HCT116 (cell line): Measurements from ENCODE around the gene GRM8. TPM values are rescaled to one million over a fixed set of nuclear protein-coding genes. Genes with fewer than 3 reads are reported as not detected.

Experiments
- ATAC-seq: fragments of 200-7000 bp; cut with Tn5 transposase; 2 replicates; pipeline ENCODE4 v1.9.1; 2020; ENCODE audit warnings: mild to moderate bottlenecking, moderate library complexity
- BruUV-seq: library from RNA; stranded (reverse); fragments of 400-500 nt; replicated peaks from 2 replicates; lab custom pipeline; 2021; lab: Mats Ljungman, UMichigan
- CTCF ChIA-PET: fragments of 300-600 bp; sonication (Branson Sonifier 250); formaldehyde crosslinking; loops from one replicate; lab custom pipeline; 2021; ENCODE audit warnings: antibody characterized with exemption; lab: Charles Lee
- POLR2A ChIA-PET: fragments of 300-600, 350-600 bp; sonication (Branson Sonifier 250); formaldehyde crosslinking; loops from one replicate; lab custom pipeline; 2021; ENCODE audit warnings: antibody characterized with exemption; lab: Charles Lee
- RAD21 ChIA-PET, 2 experiments: fragments of 300-600 bp; sonication (Branson Sonifier 250); formaldehyde crosslinking; loops; one replicate each; lab custom pipeline; 2023; ENCODE audit warnings: low total read pairs in 2 of 2; ENCODE audit not compliant: uncharacterized antibody in 2 of 2, unreplicated experiment in 2 of 2, low non-redundant PET in 1 of 2; lab: Charles Lee
- DNase-seq: peaks from one replicate; pipeline ENCODE4 v3.0.0-alpha.2; 2010; ENCODE audit warnings: low read depth, low spot score
- H2AFZ ChIP-seq: fragments of 200-600 bp; shearing (Covaris generic), sonication (generic); 2 replicates; pipeline ENCODE4 v1.6.1; 2017; ENCODE audit warnings: low read depth, mixed run types, mixed read lengths, antibody characterized with exemption, low read length; ENCODE audit not compliant: poor library complexity, severe bottlenecking
- H3K27ac ChIP-seq: 2 replicates; pipeline ENCODE4 v1.5.1; 2012; ENCODE audit warnings: low read depth, low read length
- H3K27me3 ChIP-seq: fragments of 200-600 bp; sonication (generic); 2 replicates; pipeline ENCODE4 v1.6.1; 2016; ENCODE audit warnings: mixed run types, low read length, mixed read lengths; ENCODE audit not compliant: insufficient read depth
- H3K36me3 ChIP-seq, 2 experiments: fragments of 200-500 bp in 1 of 2; fragments of 200-600 bp in 1 of 2; sonication (Bioruptor generic) in 1 of 2; sonication (generic) in 1 of 2; 2 replicates each; pipeline versions ENCODE4 v1.5.1 to v1.6.1; 2014 to 2016; ENCODE audit warnings: low read length in 2 of 2, inconsistent platforms in 1 of 2, mixed read lengths in 1 of 2, mixed run types in 1 of 2; ENCODE audit not compliant: insufficient read depth in 2 of 2, control insufficient read depth in 1 of 2
- H3K4me1 ChIP-seq, 2 experiments: fragments of 200-600 bp in 1 of 2; sonication (generic) in 1 of 2; 2 replicates each; pipeline versions ENCODE4 v1.5.1 to v1.6.1; 2012 to 2017; ENCODE audit warnings: low read length in 2 of 2, inconsistent platforms in 1 of 2, mild to moderate bottlenecking in 1 of 2, mixed read lengths in 1 of 2, mixed run types in 1 of 2, moderate library complexity in 1 of 2; ENCODE audit not compliant: insufficient read depth in 2 of 2, control insufficient read depth in 1 of 2
- H3K4me2 ChIP-seq: fragments of 200-600 bp; sonication (generic); 2 replicates; pipeline ENCODE4 v1.6.1; 2017; ENCODE audit warnings: mixed run types, low read length, mixed read lengths
- H3K4me3 ChIP-seq, 2 experiments: fragments of 200-600 bp in 1 of 2; sonication (generic) in 1 of 2; replicated peaks in 1 of 2; 2 replicates each; pipeline ENCODE4 v1.5.1; 2011 to 2016; ENCODE audit warnings: low read length in 2 of 2, control low read depth in 1 of 2, low read depth in 1 of 2, mild to moderate bottlenecking in 1 of 2, mixed read lengths in 1 of 2, mixed run types in 1 of 2
- H3K79me2 ChIP-seq: fragments of 200-600 bp; sonication (generic); 2 replicates; pipeline ENCODE4 v1.6.1; 2017; ENCODE audit warnings: mild to moderate bottlenecking, mixed run types, low read length, moderate library complexity, mixed read lengths; ENCODE audit not compliant: insufficient read depth
- H3K9ac ChIP-seq: fragments of 200-600 bp; sonication (generic); 2 replicates; pipeline ENCODE4 v1.6.1; 2016; ENCODE audit warnings: low read length, mixed read lengths
- H3K9me2 ChIP-seq: fragments of 200-600 bp; sonication (generic), shearing (Covaris generic); 2 replicates; pipeline ENCODE4 v1.6.1; 2017; ENCODE audit warnings: mixed run types, mild to moderate bottlenecking, moderate library complexity; ENCODE audit not compliant: insufficient read depth
- H3K9me3 ChIP-seq, 2 experiments: fragments of 200-500 bp in 1 of 2; fragments of 200-600 bp in 1 of 2; sonication (Bioruptor generic) in 1 of 2; sonication (generic) in 1 of 2; 2 replicates each; pipeline ENCODE4 v1.6.1; 2014 to 2017; ENCODE audit warnings: low read length in 2 of 2, mixed read lengths in 2 of 2, inconsistent platforms in 1 of 2, low read depth in 1 of 2, mild to moderate bottlenecking in 1 of 2, mixed run types in 1 of 2, moderate library complexity in 1 of 2; ENCODE audit not compliant: control insufficient read depth in 1 of 2, insufficient read depth in 1 of 2
- H4K20me1 ChIP-seq: fragments of 200-600 bp; sonication (generic), shearing (Covaris generic); 2 replicates; pipeline ENCODE4 v1.6.1; 2017; ENCODE audit warnings: mixed run types, mild to moderate bottlenecking, moderate library complexity; ENCODE audit not compliant: insufficient read depth
- CTCF ChIP-seq, 3 experiments: fragments of 200-600 bp in 1 of 3; sonication (generic) in 1 of 3; IDR thresholded peaks in 2 of 3; conservative IDR thresholded peaks in 1 of 3; 2 replicates each; pipeline ENCODE4 v1.5.1; 2012 to 2017; ENCODE audit warnings: low read depth in 2 of 3, low read length in 2 of 3, antibody characterized with exemption in 1 of 3, borderline replicate concordance in 1 of 3, control low read depth in 1 of 3, mild to moderate bottlenecking in 1 of 3, mixed read lengths in 1 of 3, mixed run types in 1 of 3, moderate library complexity in 1 of 3; ENCODE audit not compliant: insufficient read depth in 1 of 3
- EGR1 ChIP-seq: IDR thresholded peaks from 2 replicates; pipeline ENCODE4 v1.6.1; 2012; ENCODE audit warnings: low read depth
- ELF1 ChIP-seq: IDR thresholded peaks from 2 replicates; pipeline ENCODE4 v1.6.1; 2012; ENCODE audit warnings: low read depth, borderline replicate concordance
- FOSL1 ChIP-seq: IDR thresholded peaks from 2 replicates; pipeline ENCODE4 v1.6.1; 2012; ENCODE audit warnings: low read depth
- JUND ChIP-seq: IDR thresholded peaks from 2 replicates; pipeline ENCODE4 v1.6.1; 2012
- MAX ChIP-seq: IDR thresholded peaks from 2 replicates; pipeline ENCODE4 v1.6.1; 2012
- POLR2A ChIP-seq: IDR thresholded peaks from 2 replicates; pipeline ENCODE4 v1.7.0; 2011; ENCODE audit warnings: borderline replicate concordance; ENCODE audit not compliant: insufficient read depth, insufficient read length; ENCODE audit errors: extremely low read depth
- POLR2AphosphoS5 ChIP-seq: IDR thresholded peaks from 2 replicates; pipeline ENCODE4 v1.6.1; 2011; ENCODE audit warnings: mild to moderate bottlenecking, low read depth, low read length, moderate library complexity
- SIN3A ChIP-seq: IDR thresholded peaks from 2 replicates; pipeline ENCODE4 v1.6.1; 2012; ENCODE audit warnings: low read depth
- SRF ChIP-seq: IDR thresholded peaks from 2 replicates; pipeline ENCODE4 v1.6.1; 2012; ENCODE audit warnings: low read depth
- TCF7L2 ChIP-seq: IDR thresholded peaks from 2 replicates; pipeline ENCODE4 v1.7.0; 2011; ENCODE audit warnings: borderline replicate concordance, inconsistent platforms; ENCODE audit not compliant: insufficient read depth, insufficient read length; ENCODE audit errors: extremely low read depth
- ZFX ChIP-seq: fragments of 450-650 bp; IDR thresholded peaks from 2 replicates; pipeline ENCODE4 v1.6.1; 2017
- ZNF274 ChIP-seq: fragments of 200-500 bp; sonication (Bioruptor generic); IDR thresholded peaks from 2 replicates; pipeline ENCODE4 v1.6.1; 2014; ENCODE audit warnings: mild to moderate bottlenecking, low read depth, low read length, inconsistent platforms
- intact Hi-C: fragments of 100-400 bp; cut with micrococcal nuclease; formaldehyde crosslinking; loops from 2 replicates; pipeline ENCODE4 v1.10.0; 2022
- total RNA-seq: library from RNA; stranded (reverse); gene quantifications from one replicate; pipeline ENCODE4 v1.2.1, GENCODE V29; 2021; ENCODE audit not compliant: unreplicated experiment
- TF ChIP-seq, protein P1 (sequence below): IDR thresholded peaks from 2 replicates; pipeline ENCODE4 v1.6.1; 2012

Gene GRM8
- total RNA-seq, 1 experiment from 2014 or later = 0.05 TPM

DNA sequence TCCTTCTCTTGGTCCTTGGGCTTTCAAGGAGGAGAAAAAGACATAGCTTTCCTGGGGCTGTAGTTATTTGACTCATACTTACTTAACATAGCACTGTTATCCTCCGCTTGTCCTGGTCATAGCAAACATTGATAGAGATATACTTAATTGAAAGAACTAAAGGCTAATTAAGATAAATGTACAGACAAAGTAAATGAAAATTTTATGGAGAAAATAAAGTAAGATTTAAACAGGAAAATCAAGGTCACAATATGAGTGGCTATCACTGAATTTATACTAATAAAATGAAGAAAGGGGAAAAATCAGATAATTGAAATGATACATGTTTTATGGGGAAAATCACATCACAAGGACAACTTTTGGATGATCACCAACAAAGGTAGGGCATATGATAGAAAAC lies 849.7 kb downstream of the GRM8 start:
- POLR2A ChIA-PET = interaction anchor here (0.8 kb wide), 1 partner anchor 9 kb away, joined by 3 read pairs; no protein-coding TSS in a partner anchor
- intact Hi-C loops = no loop called here
- ATAC-seq = no peak
- H4K20me1 ChIP-seq = no peaks in the 10 kb centered on the region
- no peak for TF ChIP-seq JUND
- TF ChIP-seq, protein P1, sequence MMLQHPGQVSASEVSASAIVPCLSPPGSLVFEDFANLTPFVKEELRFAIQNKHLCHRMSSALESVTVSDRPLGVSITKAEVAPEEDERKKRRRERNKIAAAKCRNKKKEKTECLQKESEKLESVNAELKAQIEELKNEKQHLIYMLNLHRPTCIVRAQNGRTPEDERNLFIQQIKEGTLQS = no peak
- no peak for TF ChIP-seq EGR1
- no peak for TF ChIP-seq CTCF (IDR thresholded peaks at IDR 0.05 in 2 of 3, conservative IDR thresholded peaks at IDR 0.05 in 1 of 3; ENCODE audit: borderline replicate concordance in 1 of 3, insufficient read depth in 1 of 3, low read depth in 2 of 3, low read length in 2 of 3)
- no peak for TF ChIP-seq ZNF274
- no peak for TF ChIP-seq POLR2AphosphoS5
- TF ChIP-seq FOSL1 = no peak
- TF ChIP-seq SRF = no peak
- TF ChIP-seq POLR2A = no peak
- no peak for TF ChIP-seq TCF7L2
- TF ChIP-seq SIN3A = no peak
- TF ChIP-seq ZFX = no peak
- no peak for TF ChIP-seq ELF1
- no peak for TF ChIP-seq MAX
- TF ChIP-seq, all 23 proteins: peak for 0
- Histone ChIP-seq H3K4me1 (no peaks in the 10 kb centered on the region), H2AFZ (no peak overlapping the region), H3K27ac (no peak overlapping the region), H3K4me3 (no peak overlapping the region), H3K36me3 (no peaks in the 10 kb centered on the region), H3K4me2 (no peak overlapping the region), H3K9me3 (no peaks in the 10 kb centered on the region), H3K79me2 (no peaks in the 10 kb centered on the region), H3K9ac (no peak overlapping the region), H3K27me3 (no peaks in the 10 kb centered on the region), H3K9me2 (no peaks in the 10 kb centered on the region)
- CTCF ChIA-PET = interaction anchor here (1.8 kb wide), 1 partner anchor 9 kb away, joined by 5 read pairs; no protein-coding TSS in a partner anchor
- no peak for DNase-seq
- RAD21 ChIA-PET = no interaction called here
- BruUV-seq = no TSS peak
